HCT116 (cell line): ENCODE data around the gene PSKH1. TPM values are rescaled to one million over a fixed set of nuclear protein-coding genes. Genes with fewer than 3 reads are reported as not detected.

Source experiments
- ATAC-seq: fragments of 200-7000 bp; cut with Tn5 transposase; 2 replicates; pipeline ENCODE4 v1.9.1; 2020; ENCODE audit warnings: mild to moderate bottlenecking, moderate library complexity
- BruUV-seq: library from RNA; stranded (reverse); fragments of 400-500 nt; replicated peaks from 2 replicates; lab custom pipeline; 2021; lab: Mats Ljungman, UMichigan
- CTCF ChIA-PET: fragments of 300-600 bp; sonication (Branson Sonifier 250); formaldehyde crosslinking; loops from one replicate; lab custom pipeline; 2021; ENCODE audit warnings: antibody characterized with exemption; lab: Charles Lee
- POLR2A ChIA-PET: fragments of 300-600, 350-600 bp; sonication (Branson Sonifier 250); formaldehyde crosslinking; loops from one replicate; lab custom pipeline; 2021; ENCODE audit warnings: antibody characterized with exemption; lab: Charles Lee
- RAD21 ChIA-PET, 2 experiments: fragments of 300-600 bp; sonication (Branson Sonifier 250); formaldehyde crosslinking; loops; one replicate each; lab custom pipeline; 2023; ENCODE audit warnings: low total read pairs in 2 of 2; ENCODE audit not compliant: uncharacterized antibody in 2 of 2, unreplicated experiment in 2 of 2, low non-redundant PET in 1 of 2; lab: Charles Lee
- DNase-seq: peaks from one replicate; pipeline ENCODE4 v3.0.0-alpha.2; 2010; ENCODE audit warnings: low read depth, low spot score
- H2AFZ ChIP-seq: fragments of 200-600 bp; shearing (Covaris generic), sonication (generic); 2 replicates; pipeline ENCODE4 v1.6.1; 2017; ENCODE audit warnings: low read depth, mixed run types, mixed read lengths, antibody characterized with exemption, low read length; ENCODE audit not compliant: poor library complexity, severe bottlenecking
- H3K27ac ChIP-seq: 2 replicates; pipeline ENCODE4 v1.5.1; 2012; ENCODE audit warnings: low read depth, low read length
- H3K27me3 ChIP-seq: fragments of 200-600 bp; sonication (generic); 2 replicates; pipeline ENCODE4 v1.6.1; 2016; ENCODE audit warnings: mixed run types, low read length, mixed read lengths; ENCODE audit not compliant: insufficient read depth
- H3K36me3 ChIP-seq, 2 experiments: fragments of 200-500 bp in 1 of 2; fragments of 200-600 bp in 1 of 2; sonication (Bioruptor generic) in 1 of 2; sonication (generic) in 1 of 2; 2 replicates each; pipeline versions ENCODE4 v1.5.1 to v1.6.1; 2014 to 2016; ENCODE audit warnings: low read length in 2 of 2, inconsistent platforms in 1 of 2, mixed read lengths in 1 of 2, mixed run types in 1 of 2; ENCODE audit not compliant: insufficient read depth in 2 of 2, control insufficient read depth in 1 of 2
- H3K4me1 ChIP-seq, 2 experiments: fragments of 200-600 bp in 1 of 2; sonication (generic) in 1 of 2; 2 replicates each; pipeline versions ENCODE4 v1.5.1 to v1.6.1; 2012 to 2017; ENCODE audit warnings: low read length in 2 of 2, inconsistent platforms in 1 of 2, mild to moderate bottlenecking in 1 of 2, mixed read lengths in 1 of 2, mixed run types in 1 of 2, moderate library complexity in 1 of 2; ENCODE audit not compliant: insufficient read depth in 2 of 2, control insufficient read depth in 1 of 2
- H3K4me2 ChIP-seq: fragments of 200-600 bp; sonication (generic); 2 replicates; pipeline ENCODE4 v1.6.1; 2017; ENCODE audit warnings: mixed run types, low read length, mixed read lengths
- H3K4me3 ChIP-seq, 2 experiments: fragments of 200-600 bp in 1 of 2; sonication (generic) in 1 of 2; replicated peaks in 1 of 2; 2 replicates each; pipeline ENCODE4 v1.5.1; 2011 to 2016; ENCODE audit warnings: low read length in 2 of 2, control low read depth in 1 of 2, low read depth in 1 of 2, mild to moderate bottlenecking in 1 of 2, mixed read lengths in 1 of 2, mixed run types in 1 of 2
- H3K79me2 ChIP-seq: fragments of 200-600 bp; sonication (generic); 2 replicates; pipeline ENCODE4 v1.6.1; 2017; ENCODE audit warnings: mild to moderate bottlenecking, mixed run types, low read length, moderate library complexity, mixed read lengths; ENCODE audit not compliant: insufficient read depth
- H3K9ac ChIP-seq: fragments of 200-600 bp; sonication (generic); 2 replicates; pipeline ENCODE4 v1.6.1; 2016; ENCODE audit warnings: low read length, mixed read lengths
- H3K9me2 ChIP-seq: fragments of 200-600 bp; sonication (generic), shearing (Covaris generic); 2 replicates; pipeline ENCODE4 v1.6.1; 2017; ENCODE audit warnings: mixed run types, mild to moderate bottlenecking, moderate library complexity; ENCODE audit not compliant: insufficient read depth
- H3K9me3 ChIP-seq, 2 experiments: fragments of 200-500 bp in 1 of 2; fragments of 200-600 bp in 1 of 2; sonication (Bioruptor generic) in 1 of 2; sonication (generic) in 1 of 2; 2 replicates each; pipeline ENCODE4 v1.6.1; 2014 to 2017; ENCODE audit warnings: low read length in 2 of 2, mixed read lengths in 2 of 2, inconsistent platforms in 1 of 2, low read depth in 1 of 2, mild to moderate bottlenecking in 1 of 2, mixed run types in 1 of 2, moderate library complexity in 1 of 2; ENCODE audit not compliant: control insufficient read depth in 1 of 2, insufficient read depth in 1 of 2
- H4K20me1 ChIP-seq: fragments of 200-600 bp; sonication (generic), shearing (Covaris generic); 2 replicates; pipeline ENCODE4 v1.6.1; 2017; ENCODE audit warnings: mixed run types, mild to moderate bottlenecking, moderate library complexity; ENCODE audit not compliant: insufficient read depth
- CBX3 ChIP-seq: IDR thresholded peaks from 2 replicates; pipeline ENCODE4 v1.6.1; 2012; ENCODE audit warnings: low read depth
- CEBPB ChIP-seq: IDR thresholded peaks from 2 replicates; pipeline ENCODE4 v1.6.1; 2012; ENCODE audit warnings: low read depth
- EGR1 ChIP-seq: IDR thresholded peaks from 2 replicates; pipeline ENCODE4 v1.6.1; 2012; ENCODE audit warnings: low read depth
- ELF1 ChIP-seq: IDR thresholded peaks from 2 replicates; pipeline ENCODE4 v1.6.1; 2012; ENCODE audit warnings: low read depth, borderline replicate concordance
- EZH2phosphoT487 ChIP-seq: fragments of 200-600 bp; IDR thresholded peaks from 2 replicates; pipeline ENCODE4 v1.6.1; 2018; ENCODE audit warnings: antibody characterized with exemption, borderline replicate concordance
- FOSL1 ChIP-seq: IDR thresholded peaks from 2 replicates; pipeline ENCODE4 v1.6.1; 2012; ENCODE audit warnings: low read depth
- JUND ChIP-seq: IDR thresholded peaks from 2 replicates; pipeline ENCODE4 v1.6.1; 2012
- POLR2A ChIP-seq: IDR thresholded peaks from 2 replicates; pipeline ENCODE4 v1.7.0; 2011; ENCODE audit warnings: borderline replicate concordance; ENCODE audit not compliant: insufficient read depth, insufficient read length; ENCODE audit errors: extremely low read depth
- POLR2AphosphoS5 ChIP-seq: IDR thresholded peaks from 2 replicates; pipeline ENCODE4 v1.6.1; 2011; ENCODE audit warnings: mild to moderate bottlenecking, low read depth, low read length, moderate library complexity
- RAD21 ChIP-seq: IDR thresholded peaks from 2 replicates; pipeline ENCODE4 v1.6.1; 2012; ENCODE audit warnings: low read depth, mild to moderate bottlenecking
- SIN3A ChIP-seq: IDR thresholded peaks from 2 replicates; pipeline ENCODE4 v1.6.1; 2012; ENCODE audit warnings: low read depth
- SRF ChIP-seq: IDR thresholded peaks from 2 replicates; pipeline ENCODE4 v1.6.1; 2012; ENCODE audit warnings: low read depth
- TCF7L2 ChIP-seq: IDR thresholded peaks from 2 replicates; pipeline ENCODE4 v1.7.0; 2011; ENCODE audit warnings: borderline replicate concordance, inconsistent platforms; ENCODE audit not compliant: insufficient read depth, insufficient read length; ENCODE audit errors: extremely low read depth
- ZFX ChIP-seq: fragments of 450-650 bp; IDR thresholded peaks from 2 replicates; pipeline ENCODE4 v1.6.1; 2017
- ZNF274 ChIP-seq: fragments of 200-500 bp; sonication (Bioruptor generic); IDR thresholded peaks from 2 replicates; pipeline ENCODE4 v1.6.1; 2014; ENCODE audit warnings: mild to moderate bottlenecking, low read depth, low read length, inconsistent platforms
- intact Hi-C: fragments of 100-400 bp; cut with micrococcal nuclease; formaldehyde crosslinking; loops from 2 replicates; pipeline ENCODE4 v1.10.0; 2022
- total RNA-seq: library from RNA; stranded (reverse); gene quantifications from one replicate; pipeline ENCODE4 v1.2.1, GENCODE V29; 2021; ENCODE audit not compliant: unreplicated experiment
- TF ChIP-seq, protein P1 (sequence below), 3 experiments: fragments of 200-600 bp in 1 of 3; sonication (generic) in 1 of 3; IDR thresholded peaks in 2 of 3; conservative IDR thresholded peaks in 1 of 3; 2 replicates each; pipeline ENCODE4 v1.5.1; 2012 to 2017; ENCODE audit warnings: low read depth in 2 of 3, low read length in 2 of 3, antibody characterized with exemption in 1 of 3, borderline replicate concordance in 1 of 3, control low read depth in 1 of 3, mild to moderate bottlenecking in 1 of 3, mixed read lengths in 1 of 3, mixed run types in 1 of 3, moderate library complexity in 1 of 3; ENCODE audit not compliant: insufficient read depth in 1 of 3
- TF ChIP-seq, protein P2 (sequence below): IDR thresholded peaks from 2 replicates; pipeline ENCODE4 v1.6.1; 2012
- TF ChIP-seq, protein P3 (sequence below): IDR thresholded peaks from 2 replicates; pipeline ENCODE4 v1.6.1; 2012

The PSKH1 gene
- total RNA-seq, 1 experiment from 2014 or later: 16.2 TPM

DNA sequence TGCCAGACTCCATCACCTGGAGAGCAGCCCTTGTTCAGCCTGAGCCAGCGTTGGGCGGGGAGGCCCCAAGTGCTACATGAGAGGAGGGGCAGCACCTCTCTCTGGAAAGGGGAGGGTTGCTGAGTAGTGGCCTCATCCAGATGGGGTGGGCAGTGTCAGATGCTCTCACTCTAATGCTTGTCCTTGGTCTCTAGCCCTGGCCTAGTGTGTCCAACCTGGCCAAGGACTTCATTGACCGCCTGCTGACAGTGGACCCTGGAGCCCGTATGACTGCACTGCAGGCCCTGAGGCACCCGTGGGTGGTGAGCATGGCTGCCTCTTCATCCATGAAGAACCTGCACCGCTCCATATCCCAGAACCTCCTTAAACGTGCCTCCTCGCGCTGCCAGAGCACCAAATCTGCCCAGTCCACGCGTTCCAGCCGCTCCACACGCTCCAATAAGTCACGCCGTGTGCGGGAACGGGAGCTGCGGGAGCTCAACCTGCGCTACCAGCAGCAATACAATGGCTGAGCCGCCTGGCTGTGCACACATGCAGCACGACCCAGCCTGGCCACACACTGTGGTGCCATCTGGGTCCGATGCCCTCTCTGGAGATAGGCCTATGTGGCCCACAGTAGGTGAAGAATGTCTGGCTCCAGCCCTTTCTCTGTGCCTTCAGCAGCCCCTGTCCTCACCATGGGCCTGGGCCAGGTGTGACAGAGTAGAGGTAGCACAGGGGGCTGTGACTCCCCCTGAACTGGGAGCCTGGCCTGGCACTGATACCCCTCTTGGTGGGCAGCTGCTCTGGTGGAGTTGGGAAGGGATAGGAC is 34.3 kb downstream of the PSKH1 start (continued):
- TF ChIP-seq, protein P1, sequence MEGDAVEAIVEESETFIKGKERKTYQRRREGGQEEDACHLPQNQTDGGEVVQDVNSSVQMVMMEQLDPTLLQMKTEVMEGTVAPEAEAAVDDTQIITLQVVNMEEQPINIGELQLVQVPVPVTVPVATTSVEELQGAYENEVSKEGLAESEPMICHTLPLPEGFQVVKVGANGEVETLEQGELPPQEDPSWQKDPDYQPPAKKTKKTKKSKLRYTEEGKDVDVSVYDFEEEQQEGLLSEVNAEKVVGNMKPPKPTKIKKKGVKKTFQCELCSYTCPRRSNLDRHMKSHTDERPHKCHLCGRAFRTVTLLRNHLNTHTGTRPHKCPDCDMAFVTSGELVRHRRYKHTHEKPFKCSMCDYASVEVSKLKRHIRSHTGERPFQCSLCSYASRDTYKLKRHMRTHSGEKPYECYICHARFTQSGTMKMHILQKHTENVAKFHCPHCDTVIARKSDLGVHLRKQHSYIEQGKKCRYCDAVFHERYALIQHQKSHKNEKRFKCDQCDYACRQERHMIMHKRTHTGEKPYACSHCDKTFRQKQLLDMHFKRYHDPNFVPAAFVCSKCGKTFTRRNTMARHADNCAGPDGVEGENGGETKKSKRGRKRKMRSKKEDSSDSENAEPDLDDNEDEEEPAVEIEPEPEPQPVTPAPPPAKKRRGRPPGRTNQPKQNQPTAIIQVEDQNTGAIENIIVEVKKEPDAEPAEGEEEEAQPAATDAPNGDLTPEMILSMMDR (IDR thresholded peaks at IDR 0.05 in 2 of 3, conservative IDR thresholded peaks at IDR 0.05 in 1 of 3; ENCODE audit: borderline replicate concordance in 1 of 3, insufficient read depth in 1 of 3, low read depth in 2 of 3, low read length in 2 of 3): no peak
- TF ChIP-seq CEBPB: no peak
- TF ChIP-seq ZFX: no peak
- no peak for TF ChIP-seq POLR2AphosphoS5
- TF ChIP-seq, protein P2, sequence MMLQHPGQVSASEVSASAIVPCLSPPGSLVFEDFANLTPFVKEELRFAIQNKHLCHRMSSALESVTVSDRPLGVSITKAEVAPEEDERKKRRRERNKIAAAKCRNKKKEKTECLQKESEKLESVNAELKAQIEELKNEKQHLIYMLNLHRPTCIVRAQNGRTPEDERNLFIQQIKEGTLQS: no peak
- no peak for TF ChIP-seq POLR2A
- no peak for TF ChIP-seq RAD21
- TF ChIP-seq, protein P3, sequence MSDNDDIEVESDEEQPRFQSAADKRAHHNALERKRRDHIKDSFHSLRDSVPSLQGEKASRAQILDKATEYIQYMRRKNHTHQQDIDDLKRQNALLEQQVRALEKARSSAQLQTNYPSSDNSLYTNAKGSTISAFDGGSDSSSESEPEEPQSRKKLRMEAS: no peak
- TF ChIP-seq EZH2phosphoT487: no peak
- TF ChIP-seq EGR1: no peak
- TF ChIP-seq, all 23 proteins: peak for 0

DNA sequence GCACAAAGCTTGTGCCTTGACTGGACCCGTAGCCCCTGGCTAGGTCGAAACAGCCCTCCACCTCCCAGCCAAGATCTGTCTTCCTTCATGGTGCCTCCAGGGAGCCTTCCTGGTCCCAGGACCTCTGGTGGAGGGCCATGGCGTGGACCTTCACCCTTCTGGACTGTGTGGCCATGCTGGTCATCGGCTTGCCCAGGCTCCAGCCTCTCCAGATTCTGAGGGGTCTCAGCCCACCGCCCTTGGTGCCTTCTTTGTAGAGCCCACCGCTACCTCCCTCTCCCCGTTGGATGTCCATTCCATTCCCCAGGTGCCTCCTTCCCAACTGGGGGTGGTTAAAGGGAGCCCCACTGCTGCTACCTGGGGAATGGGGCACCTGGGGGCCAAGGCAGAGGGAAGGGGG is 35.1 kb downstream of the PSKH1 start:
- Histone ChIP-seq H3K9ac (no peak overlapping the region), H3K79me2 (no peaks in the 10 kb centered on the region), H3K27me3 (no peaks in the 10 kb centered on the region), H3K9me3 (no peaks in the 10 kb centered on the region), H3K27ac (no peak overlapping the region), H3K36me3 (no peaks in the 10 kb centered on the region; a peak in 2 of 4 replicates), H3K4me1 (no peaks in the 10 kb centered on the region), H2AFZ (no peak overlapping the region), H3K4me2 (no peak overlapping the region), H3K4me3 (no peak overlapping the region), H4K20me1 (no peaks in the 10 kb centered on the region), H3K9me2 (no peaks in the 10 kb centered on the region)
- TF ChIP-seq TCF7L2 (no peak), EGR1 (no peak), SIN3A (no peak), CEBPB (no peak), JUND (no peak), ZNF274 (no peak), FOSL1 (no peak), ELF1 (no peak), SRF (no peak), RAD21 (no peak), POLR2A (no peak), ZFX (no peak), CBX3 (no peak)
- CTCF ChIA-PET: interaction anchor here (0.7 to 1.3 kb wide), 5 partner anchors 42 to 407 kb away, joined by 3 to 5 read pairs (median 3); no protein-coding TSS in a partner anchor
- POLR2A ChIA-PET: no interaction called here
- no peak for DNase-seq
- intact Hi-C loops: loop anchor here (1.0 kb wide), 2 partner anchors 45 to 256 kb away; no protein-coding TSS in a partner anchor
- RAD21 ChIA-PET: no interaction called here
- no TSS peak for BruUV-seq
- ATAC-seq: no peak
